ENCODE data around the gene TAMM41. TPM values are rescaled to one million over a fixed set of nuclear protein-coding genes. Genes with fewer than 3 reads are reported as not detected.
A peak's percentile ranks its signal among the peaks of the same experiment; 100 is the strongest.
"Not testable (repeated sequence)": the region's sequence is repeated elsewhere in the genome, so short reads cannot be mapped to it uniquely, and the experiment has no call there.

The TAMM41 gene
- total RNA-seq, 3 donors from 2014 or later: 17.9 to 27.3 (median 20.5) TPM

DNA sequence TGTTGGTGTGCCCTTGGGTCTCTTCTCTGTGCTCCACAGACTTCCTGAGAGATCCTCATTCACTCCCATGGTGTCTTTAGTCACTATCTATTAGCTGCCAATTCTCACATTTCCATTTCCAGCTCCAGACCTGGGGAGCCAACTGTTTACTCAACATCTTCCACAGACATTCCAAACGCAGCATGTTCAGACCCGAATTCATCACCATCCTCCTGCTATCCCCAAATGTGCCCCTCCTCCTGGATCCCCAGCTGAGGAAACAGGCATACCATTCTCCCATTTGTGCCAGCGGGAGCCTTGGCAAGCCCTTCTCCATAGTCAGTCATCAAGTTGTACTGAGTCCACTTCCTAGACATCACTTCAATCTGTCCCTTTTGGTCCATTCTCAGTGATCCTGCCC is 67.1 kb downstream of the TAMM41 start:
- no peak for ATAC-seq
- H3K36me3 ChIP-seq (ENCODE audit: low read depth): no peaks in the 10 kb centered on the region
- no peak overlapping the region for H3K4me3 ChIP-seq
- H3K4me1 ChIP-seq (ENCODE audit: low read depth): no peaks in the 10 kb centered on the region
- H3K9me3 ChIP-seq: no peaks in the 10 kb centered on the region
- no peak for DNase-seq
- TF ChIP-seq, protein P1, sequence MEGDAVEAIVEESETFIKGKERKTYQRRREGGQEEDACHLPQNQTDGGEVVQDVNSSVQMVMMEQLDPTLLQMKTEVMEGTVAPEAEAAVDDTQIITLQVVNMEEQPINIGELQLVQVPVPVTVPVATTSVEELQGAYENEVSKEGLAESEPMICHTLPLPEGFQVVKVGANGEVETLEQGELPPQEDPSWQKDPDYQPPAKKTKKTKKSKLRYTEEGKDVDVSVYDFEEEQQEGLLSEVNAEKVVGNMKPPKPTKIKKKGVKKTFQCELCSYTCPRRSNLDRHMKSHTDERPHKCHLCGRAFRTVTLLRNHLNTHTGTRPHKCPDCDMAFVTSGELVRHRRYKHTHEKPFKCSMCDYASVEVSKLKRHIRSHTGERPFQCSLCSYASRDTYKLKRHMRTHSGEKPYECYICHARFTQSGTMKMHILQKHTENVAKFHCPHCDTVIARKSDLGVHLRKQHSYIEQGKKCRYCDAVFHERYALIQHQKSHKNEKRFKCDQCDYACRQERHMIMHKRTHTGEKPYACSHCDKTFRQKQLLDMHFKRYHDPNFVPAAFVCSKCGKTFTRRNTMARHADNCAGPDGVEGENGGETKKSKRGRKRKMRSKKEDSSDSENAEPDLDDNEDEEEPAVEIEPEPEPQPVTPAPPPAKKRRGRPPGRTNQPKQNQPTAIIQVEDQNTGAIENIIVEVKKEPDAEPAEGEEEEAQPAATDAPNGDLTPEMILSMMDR (IDR thresholded peaks at IDR 0.05): no peak
- intact Hi-C loops (cut with DNase I, micrococcal nuclease): no loop called here

DNA sequence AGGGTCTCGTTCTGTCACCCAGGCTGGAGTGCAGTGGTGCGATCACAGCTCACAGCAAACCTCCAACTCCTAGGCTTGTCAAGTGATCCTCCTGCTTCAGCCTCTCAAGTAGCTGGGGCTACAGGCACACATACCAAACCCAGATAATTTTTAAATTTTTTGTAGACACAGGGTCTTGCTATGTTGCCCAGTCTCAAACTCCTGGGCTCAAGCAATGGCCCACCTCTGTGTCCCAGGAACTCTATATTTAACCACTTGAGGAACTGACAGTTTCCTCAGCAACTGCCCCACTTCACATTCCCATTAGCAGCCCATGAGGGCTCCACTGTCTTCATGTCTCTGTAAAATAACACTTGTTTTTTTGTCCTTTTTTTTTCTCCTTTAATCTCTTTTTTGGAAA is 68.4 kb downstream of the TAMM41 start:
- TF ChIP-seq, protein P1 (IDR thresholded peaks at IDR 0.05): no peak
- no peak for DNase-seq
- no peak for ATAC-seq
- no peak overlapping the region for H3K4me3 ChIP-seq
- intact Hi-C loops (cut with DNase I, micrococcal nuclease): no loop called here
- H3K4me1 ChIP-seq (ENCODE audit: low read depth): no peaks in the 10 kb centered on the region
- no peaks in the 10 kb centered on the region for H3K9me3 ChIP-seq
- H3K36me3 ChIP-seq (ENCODE audit: low read depth): no peaks in the 10 kb centered on the region

DNA sequence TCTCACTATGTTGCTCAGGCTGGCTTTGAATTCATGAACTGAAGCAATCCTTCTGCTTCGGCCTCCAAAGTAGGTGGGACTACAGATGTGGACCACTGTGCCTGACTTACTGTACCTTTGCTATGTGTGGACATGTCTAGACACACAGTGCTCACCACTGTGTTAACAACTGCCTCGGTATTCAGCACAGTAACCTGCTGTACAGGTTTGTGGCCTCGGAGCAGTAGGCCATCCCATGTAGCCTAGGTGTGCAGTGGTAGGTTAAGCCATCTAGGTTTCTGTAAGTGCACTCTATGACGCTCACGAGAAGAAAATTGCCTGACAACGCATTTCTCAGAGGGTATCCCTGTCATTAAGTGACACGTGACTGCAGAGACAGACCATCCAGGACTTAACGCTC is 70.3 kb downstream of the TAMM41 start:
- H3K9me3 ChIP-seq: no peaks in the 10 kb centered on the region
- DNase-seq (no peak), ATAC-seq (no peak)
- TF ChIP-seq, protein P1 (IDR thresholded peaks at IDR 0.05): no peak
- intact Hi-C loops (cut with DNase I, micrococcal nuclease): no loop called here
- H3K36me3 ChIP-seq (ENCODE audit: low read depth): no peaks in the 10 kb centered on the region
- H3K4me3 ChIP-seq: no peak overlapping the region
- H3K4me1 ChIP-seq (ENCODE audit: low read depth): peaks cover 2% of the 10 kb centered on the region

DNA sequence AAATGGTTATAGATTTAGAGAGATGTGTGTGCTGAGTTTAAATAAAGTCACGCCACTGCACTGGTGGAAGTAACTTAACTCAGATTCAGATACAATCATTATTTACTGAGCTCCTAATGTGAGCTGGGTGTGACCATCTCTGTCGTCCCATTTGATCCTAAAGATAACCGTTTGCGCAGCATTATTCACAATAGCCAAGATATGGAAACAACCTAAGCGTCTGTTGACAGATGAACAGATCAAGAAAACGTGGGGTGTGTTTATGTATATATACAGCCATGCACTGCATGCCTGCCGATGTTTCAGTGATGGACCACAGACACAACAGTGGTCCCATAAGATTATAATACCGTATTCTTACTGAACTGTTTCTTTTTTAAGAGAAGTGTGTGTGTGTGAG is 71.2 kb downstream of the TAMM41 start:
- TF ChIP-seq, protein P1 (IDR thresholded peaks at IDR 0.05): no peak
- Histone ChIP-seq H3K9me3 (no peaks in the 10 kb centered on the region), H3K4me1 (ENCODE audit: low read depth) (peaks cover 10% of the 10 kb centered on the region), H3K36me3 (ENCODE audit: low read depth) (no peaks in the 10 kb centered on the region), H3K4me3 (no peak overlapping the region)
- DNase-seq: no peak
- no peak for ATAC-seq
- intact Hi-C loops (cut with DNase I, micrococcal nuclease): no loop called here

DNA sequence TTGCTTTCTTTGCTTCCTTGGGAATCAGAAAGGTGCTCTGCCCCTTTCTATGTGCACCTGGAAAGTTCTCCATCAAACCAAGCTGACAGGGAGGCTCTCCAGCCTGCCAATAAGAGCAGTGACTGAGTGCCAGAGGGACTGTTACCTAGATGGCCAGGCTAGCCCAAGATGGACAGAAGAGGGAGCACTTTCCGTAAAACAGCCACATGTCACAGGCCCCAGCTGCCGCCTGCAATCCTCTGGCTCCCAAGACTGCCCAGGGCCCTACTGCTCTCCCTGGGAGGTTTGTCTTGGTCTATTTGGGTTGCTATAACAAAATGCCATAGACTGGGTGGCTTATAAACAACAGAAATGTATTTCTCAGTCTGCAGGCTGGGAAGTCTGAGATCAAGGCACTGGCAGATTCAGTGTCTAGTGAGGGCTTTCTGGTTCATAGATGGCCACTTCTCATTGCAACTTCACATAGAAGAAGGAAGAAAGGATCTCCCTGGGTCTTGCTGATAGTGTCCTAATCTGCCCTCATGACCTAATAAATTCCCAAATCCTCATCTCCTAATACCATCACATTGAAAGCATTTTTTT is 72.3 kb downstream of the TAMM41 start:
- H3K4me3 ChIP-seq: no peak overlapping the region
- intact Hi-C loops (cut with DNase I, micrococcal nuclease): no loop called here
- H3K4me1 ChIP-seq (ENCODE audit: low read depth): peaks cover 17% of the 10 kb centered on the region
- H3K36me3 ChIP-seq (ENCODE audit: low read depth): no peaks in the 10 kb centered on the region
- peak; percentile 46 for ATAC-seq
- H3K9me3 ChIP-seq: no peaks in the 10 kb centered on the region
- TF ChIP-seq, protein P1 (IDR thresholded peaks at IDR 0.05): no peak
- DNase-seq: peak in 2 of 3 donors; percentile 48 to 71

DNA sequence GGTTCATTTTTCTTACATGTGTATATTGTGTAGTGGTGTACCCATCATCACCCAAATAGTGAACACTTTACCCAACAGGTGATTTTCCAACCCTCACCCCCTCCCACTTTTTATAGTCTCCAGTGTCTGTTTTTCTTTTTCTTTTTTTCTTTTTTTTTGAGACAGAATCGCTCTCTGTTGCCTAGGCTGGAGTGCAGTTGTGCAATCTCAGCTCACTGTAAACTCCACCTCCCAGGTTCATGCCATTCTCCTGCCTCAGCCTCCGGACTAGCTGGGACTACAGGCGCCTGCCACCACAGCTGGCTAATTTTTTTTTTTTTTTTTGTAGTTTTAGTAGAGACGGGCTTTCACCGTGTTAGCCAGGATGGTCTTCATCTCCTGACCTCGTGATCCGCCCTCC is 74.8 kb downstream of the TAMM41 start:
- ATAC-seq; intact Hi-C loops (cut with DNase I, micrococcal nuclease): not testable (repeated sequence)

More for the DNA sequence above, 74.8 kb downstream of the TAMM41 start:
- H3K4me1 ChIP-seq (ENCODE audit: low read depth): peaks cover 17% of the 10 kb centered on the region
- not testable (repeated sequence) for DNase-seq; H3K9me3 ChIP-seq; H3K36me3 ChIP-seq (ENCODE audit: low read depth); H3K4me3 ChIP-seq

All from mucosa of descending colon (tissue), 3 donors.